Spinal cord (tissue), 10 donors: ENCODE data around the gene LMX1A. TPM values are rescaled to one million over a fixed set of nuclear protein-coding genes. Genes with fewer than 3 reads are reported as not detected.

Experiments
- DNase-seq, 6 donors: peaks; one replicate each; pipeline versions ENCODE4 v3.0.0 to v3.0.0-alpha.2; 2013 to 2015; ENCODE audit warnings: low spot score in 6 of 6, low read depth in 4 of 6
- H3K27ac ChIP-seq: one replicate; pipeline ENCODE4 v1.5.1; 2013; ENCODE audit warnings: low read depth, low read length, control low read depth
- H3K27me3 ChIP-seq: one replicate; pipeline ENCODE4 v1.6.1; 2013; ENCODE audit warnings: low read length; ENCODE audit not compliant: control insufficient read depth, insufficient read depth
- H3K36me3 ChIP-seq: one replicate; pipeline ENCODE4 v1.6.1; 2013; ENCODE audit warnings: low read length; ENCODE audit not compliant: control insufficient read depth, insufficient read depth
- H3K4me1 ChIP-seq: one replicate; pipeline ENCODE4 v1.6.1; 2013; ENCODE audit warnings: low read length; ENCODE audit not compliant: control insufficient read depth, insufficient read depth
- H3K4me3 ChIP-seq: one replicate; pipeline ENCODE4 v1.5.1; 2013; ENCODE audit warnings: low read depth, low read length, control low read depth
- H3K9me3 ChIP-seq: one replicate; pipeline ENCODE4 v1.6.1; 2013; ENCODE audit warnings: low read length; ENCODE audit not compliant: control insufficient read depth, insufficient read depth
- WGBS: methylation state at CpG from one replicate; pipeline ENCODE4 v1.1.5; 2013; ENCODE audit warnings: missing lambda C conversion rate; ENCODE audit not compliant: insufficient coverage; 5-methylcytosine and 5-hydroxymethylcytosine counted together
- polyA plus RNA-seq, 2 donors: library from polyadenylated mRNA; unstranded; fragments of 120-200 nt; gene quantifications; one replicate each; pipeline ENCODE4 v1.2.1, GENCODE V29; 2013; ENCODE audit not compliant: insufficient read length in 2 of 2
- total RNA-seq, 2 donors: library from RNA; depleted of rRNA in 1 of 2; stranded (reverse); fragments of 120-200 nt in 1 of 2; fragments of >200 nt in 1 of 2; gene quantifications; one replicate each; pipeline versions ENCODE4 v1.2.3 to v1.2.4, GENCODE V29; 2013 to 2014
- donor health status: healthy.

The LMX1A gene
- total and polyA plus RNA-seq, 4 donors: 0.40 to 4.4 (median 0.69) TPM

GRCh38 chr1:165369255-165369848, 12.8 kb upstream of the LMX1A start:
- peak in 2 of 6 donors; percentile 65 to 78 for DNase-seq
- Histone ChIP-seq H3K27me3 (peaks cover 25% of the 10 kb centered on the region), H3K4me1 (peaks cover 3% of the 10 kb centered on the region), H3K27ac (no peak overlapping the region), H3K4me3 (no peak overlapping the region), H3K9me3 (no peaks in the 10 kb centered on the region), H3K36me3 (no peaks in the 10 kb centered on the region)
- 2% methylated on average over 5 of the region's 9 CpGs for WGBS

GRCh38 chr1:165367375-165367993, 11.0 kb upstream of the LMX1A start:
- H3K27me3 ChIP-seq: peaks cover 22% of the 10 kb centered on the region
- WGBS: 28% methylated on average over 3 of the region's 7 CpGs
- H3K4me3 ChIP-seq: no peak overlapping the region
- peaks cover 3% of the 10 kb centered on the region for H3K4me1 ChIP-seq
- H3K9me3 ChIP-seq: no peaks in the 10 kb centered on the region
- no peaks in the 10 kb centered on the region for H3K36me3 ChIP-seq
- no peak overlapping the region for H3K27ac ChIP-seq
- peak in 3 of 6 donors; percentile 51 to 82 (median 79) for DNase-seq

- 29% methylated on average over 2 of the region's 2 CpGs for WGBS
- Histone ChIP-seq H3K4me1 (peaks cover 3% of the 10 kb centered on the region), H3K9me3 (no peaks in the 10 kb centered on the region), H3K4me3 (no peak overlapping the region), H3K27ac (no peak overlapping the region), H3K27me3 (peaks cover 26% of the 10 kb centered on the region), H3K36me3 (no peaks in the 10 kb centered on the region)
- DNase-seq: no peak
Observed at GRCh38 chr1:165365341-165365740, 8.8 kb upstream of the LMX1A start.

DNA sequence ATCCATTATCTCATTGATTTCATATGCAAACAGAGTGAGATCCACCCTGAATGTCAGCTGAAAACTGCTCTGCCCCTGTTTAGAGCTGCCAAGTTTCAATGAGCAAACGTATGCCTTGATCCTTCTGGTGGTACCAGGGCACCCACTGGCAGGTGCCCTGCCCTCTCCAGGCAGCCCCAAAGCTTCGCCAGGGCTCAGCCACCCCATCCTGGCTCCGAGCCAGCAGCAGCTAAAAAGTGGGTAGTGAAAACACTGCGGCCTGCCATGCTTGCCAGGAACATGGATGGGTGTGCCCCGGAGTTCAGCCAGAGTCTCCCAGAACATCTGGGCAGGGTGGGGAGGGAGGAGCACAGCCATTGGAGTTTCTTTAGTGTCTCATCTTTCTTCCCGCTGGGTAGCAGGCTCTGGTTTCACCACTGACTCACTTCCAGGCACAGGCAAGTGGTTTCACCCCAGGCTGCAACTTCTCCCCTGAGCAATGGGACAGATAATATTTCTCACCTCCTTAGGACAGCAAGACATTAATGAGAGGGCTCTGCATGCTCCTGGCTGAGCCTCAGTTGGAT, 8.1 kb upstream of the LMX1A start:
- peaks cover 3% of the 10 kb centered on the region for H3K4me1 ChIP-seq
- 45% methylated on average over 6 of the region's 6 CpGs for WGBS
- no peaks in the 10 kb centered on the region for H3K36me3 ChIP-seq
- no peak overlapping the region for H3K27ac ChIP-seq
- peaks cover 29% of the 10 kb centered on the region for H3K27me3 ChIP-seq
- no peaks in the 10 kb centered on the region for H3K9me3 ChIP-seq
- no peak overlapping the region for H3K4me3 ChIP-seq
- DNase-seq: no peak

- peak in 1 of 6 donors; percentile 19 for DNase-seq
- Histone ChIP-seq H3K9me3 (no peaks in the 10 kb centered on the region), H3K27ac (no peak overlapping the region), H3K27me3 (peaks cover 86% of the 10 kb centered on the region), H3K4me3 (no peak overlapping the region), H3K36me3 (no peaks in the 10 kb centered on the region), H3K4me1 (peaks cover 46% of the 10 kb centered on the region)
- WGBS: 10% methylated on average over 25 of the region's 25 CpGs
Observed at GRCh38 chr1:165356876-165357275, 361 bp upstream of the LMX1A start.

DNA sequence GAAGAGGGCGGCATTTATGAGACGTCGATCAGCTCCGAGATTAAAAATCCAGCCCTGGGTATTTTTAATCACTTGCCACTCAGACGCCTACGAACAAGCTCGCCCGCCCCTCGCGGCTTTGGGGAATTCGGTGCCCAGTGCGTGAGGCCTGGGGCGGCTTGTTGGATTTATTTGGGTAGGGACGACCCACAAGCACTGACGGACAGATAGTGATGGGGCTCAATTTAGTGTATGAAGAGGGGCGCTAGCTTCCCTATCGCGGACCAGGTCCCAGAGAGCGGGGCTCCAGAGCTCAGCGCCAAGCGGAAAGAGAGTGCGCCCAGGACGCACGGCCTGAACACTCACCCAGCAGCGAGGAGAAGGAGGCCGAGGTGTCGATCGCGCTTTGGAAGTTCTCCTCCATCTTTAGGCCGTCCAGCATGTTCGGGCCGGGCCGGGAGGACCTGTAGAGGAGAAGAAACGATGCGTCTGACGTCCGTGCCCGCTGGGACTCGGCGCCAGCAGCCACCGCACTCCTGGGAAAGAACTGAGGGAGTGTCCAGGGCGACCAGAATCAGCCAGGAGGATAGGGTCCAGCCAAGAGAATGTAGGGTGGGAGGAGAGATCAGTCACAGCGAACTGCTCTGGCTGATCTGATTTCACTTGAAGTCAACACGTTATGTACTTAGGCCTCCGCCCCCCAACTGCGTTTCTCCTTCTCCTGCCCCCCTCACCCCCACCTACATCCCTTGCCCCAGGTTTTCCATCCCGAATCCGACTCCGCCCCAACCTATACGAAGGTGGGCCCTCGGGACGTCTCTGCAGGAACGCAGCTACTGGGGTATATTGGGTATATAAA, 1.2 kb downstream of the LMX1A start:
- Histone ChIP-seq H3K27ac (no peak overlapping the region), H3K36me3 (no peaks in the 10 kb centered on the region), H3K9me3 (no peaks in the 10 kb centered on the region), H3K4me1 (peaks cover 46% of the 10 kb centered on the region), H3K4me3 (no peak overlapping the region), H3K27me3 (peaks cover 91% of the 10 kb centered on the region)
- 2% methylated on average over 46 of the region's 53 CpGs for WGBS
- peak in 2 of 6 donors; percentile 9 to 30 for DNase-seq

DNA sequence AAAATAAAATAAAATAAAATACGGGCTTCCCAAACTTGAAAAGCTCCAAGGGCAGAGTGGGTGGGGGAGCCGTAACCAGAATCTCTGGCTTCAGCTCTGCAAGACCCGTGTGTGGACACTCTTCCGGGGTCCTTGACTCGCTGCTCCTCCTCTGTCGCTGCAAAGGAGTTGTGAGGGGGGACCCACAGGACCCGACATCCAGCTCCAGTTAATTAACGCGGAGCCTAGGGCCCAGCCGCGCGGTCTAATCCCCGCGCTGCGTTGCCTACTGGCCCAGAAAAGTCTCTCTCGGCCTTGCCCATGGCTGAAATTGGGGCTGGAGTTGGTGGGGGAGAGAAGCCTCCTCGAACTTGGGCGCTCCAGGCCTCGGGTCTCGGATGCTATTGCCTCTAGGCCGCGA, 1.8 kb downstream of the LMX1A start:
- peaks cover 95% of the 10 kb centered on the region for H3K27me3 ChIP-seq
- H3K4me1 ChIP-seq: peaks cover 46% of the 10 kb centered on the region
- no peaks in the 10 kb centered on the region for H3K9me3 ChIP-seq
- DNase-seq: peak in 1 of 6 donors; percentile 18
- no peaks in the 10 kb centered on the region for H3K36me3 ChIP-seq
- no peak overlapping the region for H3K27ac ChIP-seq
- H3K4me3 ChIP-seq: no peak overlapping the region
- 2% methylated on average over 21 of the region's 22 CpGs for WGBS

DNA sequence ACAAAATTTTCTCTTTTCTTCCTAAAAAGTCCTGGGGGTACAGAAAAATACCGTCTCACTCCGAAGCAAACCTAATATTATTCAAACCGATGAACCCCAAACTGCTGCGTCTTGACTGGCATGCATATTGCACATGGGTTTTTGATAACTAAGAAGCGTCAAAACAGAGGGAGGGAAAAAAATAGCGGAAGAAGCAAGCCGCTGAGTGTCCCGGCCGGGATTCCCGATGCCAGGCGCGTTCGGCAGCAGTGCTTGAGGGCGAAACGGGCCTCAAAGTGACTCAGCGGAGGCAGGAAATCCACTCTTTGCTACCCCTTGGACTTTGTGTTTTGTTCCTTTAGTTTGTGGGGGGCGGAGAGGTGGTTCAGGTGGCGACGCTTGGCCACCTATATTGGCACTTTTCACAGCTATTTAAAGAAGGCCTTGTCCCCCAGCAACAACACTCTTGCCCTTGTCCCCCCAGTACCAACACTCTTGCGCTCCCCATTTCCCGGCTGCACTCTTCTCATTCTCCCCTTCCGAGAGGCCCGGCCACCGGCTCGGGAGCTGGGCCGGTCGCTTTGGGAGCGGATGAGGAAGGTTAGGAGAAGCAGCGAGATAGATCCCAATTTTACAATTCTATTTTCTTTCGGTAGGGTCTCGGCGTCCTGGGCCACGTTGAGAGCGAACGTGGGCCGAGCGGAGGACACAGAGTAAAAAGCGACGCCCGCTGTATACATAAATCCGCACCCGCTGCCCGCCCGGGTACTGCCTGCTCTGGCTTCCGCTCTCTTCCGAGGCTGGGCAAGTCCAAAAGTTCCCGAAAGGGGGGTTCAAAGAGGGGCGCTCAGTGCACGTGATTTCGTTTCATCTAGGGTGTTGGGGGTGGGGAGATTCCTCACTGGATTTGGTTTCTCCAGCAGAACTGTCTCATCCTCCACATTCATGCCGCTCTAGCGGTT, 2.5 kb downstream of the LMX1A start:
- H3K36me3 ChIP-seq: no peaks in the 10 kb centered on the region
- H3K4me1 ChIP-seq: peaks cover 46% of the 10 kb centered on the region
- no peaks in the 10 kb centered on the region for H3K9me3 ChIP-seq
- DNase-seq: peak in 2 of 6 donors; percentile 49 to 55
- no peak overlapping the region for H3K27ac ChIP-seq
- under 1% methylated on average over 26 of the region's 52 CpGs for WGBS
- no peak overlapping the region for H3K4me3 ChIP-seq
- peaks cover 97% of the 10 kb centered on the region for H3K27me3 ChIP-seq
